Glutamatergic neuron (in vitro differentiated cells): ENCODE data around the gene SLC39A7. TPM values are rescaled to one million over a fixed set of nuclear protein-coding genes. Genes with fewer than 3 reads are reported as not detected.
A peak's percentile ranks its signal among the peaks of the same experiment; 100 is the strongest.

ENCODE experiments used
- DNase-seq: peaks from one replicate; pipeline ENCODE4 v3.0.0; 2022
- H3K27ac Mint-ChIP-seq: one replicate; pipeline ENCODE4 v1.8.0; 2020; ENCODE audit warnings: mild to moderate bottlenecking, mixed read lengths, inconsistent platforms; ENCODE audit not compliant: unreplicated experiment
- H3K27me3 Mint-ChIP-seq: one replicate; pipeline ENCODE4 v1.8.0; 2020; ENCODE audit warnings: mild to moderate bottlenecking, moderate library complexity, mixed read lengths, inconsistent platforms; ENCODE audit not compliant: unreplicated experiment
- H3K36me3 Mint-ChIP-seq: one replicate; pipeline ENCODE4 v1.8.0; 2020; ENCODE audit warnings: mild to moderate bottlenecking, mixed read lengths, inconsistent platforms; ENCODE audit not compliant: unreplicated experiment
- H3K4me1 Mint-ChIP-seq: one replicate; pipeline ENCODE4 v1.8.0; 2020; ENCODE audit warnings: mild to moderate bottlenecking, low read depth, mixed read lengths, inconsistent platforms; ENCODE audit not compliant: unreplicated experiment
- H3K4me3 Mint-ChIP-seq: one replicate; pipeline ENCODE4 v1.8.0; 2020; ENCODE audit warnings: mild to moderate bottlenecking, mixed read lengths, inconsistent platforms; ENCODE audit not compliant: unreplicated experiment
- H3K9me3 Mint-ChIP-seq: one replicate; pipeline ENCODE4 v1.8.0; 2020; ENCODE audit warnings: mild to moderate bottlenecking, moderate library complexity, mixed read lengths, inconsistent platforms; ENCODE audit not compliant: unreplicated experiment
- total RNA-seq: library from RNA; stranded (reverse); fragmentation: NEBNext Ultra II Directional; extraction: Animal tissue kit (Norgen Biotek cat#: 25700); gene quantifications from one replicate; pipeline ENCODE4 v1.2.1, GENCODE V29; 2021; ENCODE audit not compliant: unreplicated experiment
- TF ChIP-seq, protein P1 (sequence below): fragments of 200-600 bp; sonication (generic); IDR thresholded peaks from one replicate; pipeline ENCODE4 v1.5.0; 2021; ENCODE audit not compliant: partially characterized antibody, unreplicated experiment

SLC39A7 gene
- total RNA-seq, 1 donor from 2014 or later = 92.8 TPM

DNA sequence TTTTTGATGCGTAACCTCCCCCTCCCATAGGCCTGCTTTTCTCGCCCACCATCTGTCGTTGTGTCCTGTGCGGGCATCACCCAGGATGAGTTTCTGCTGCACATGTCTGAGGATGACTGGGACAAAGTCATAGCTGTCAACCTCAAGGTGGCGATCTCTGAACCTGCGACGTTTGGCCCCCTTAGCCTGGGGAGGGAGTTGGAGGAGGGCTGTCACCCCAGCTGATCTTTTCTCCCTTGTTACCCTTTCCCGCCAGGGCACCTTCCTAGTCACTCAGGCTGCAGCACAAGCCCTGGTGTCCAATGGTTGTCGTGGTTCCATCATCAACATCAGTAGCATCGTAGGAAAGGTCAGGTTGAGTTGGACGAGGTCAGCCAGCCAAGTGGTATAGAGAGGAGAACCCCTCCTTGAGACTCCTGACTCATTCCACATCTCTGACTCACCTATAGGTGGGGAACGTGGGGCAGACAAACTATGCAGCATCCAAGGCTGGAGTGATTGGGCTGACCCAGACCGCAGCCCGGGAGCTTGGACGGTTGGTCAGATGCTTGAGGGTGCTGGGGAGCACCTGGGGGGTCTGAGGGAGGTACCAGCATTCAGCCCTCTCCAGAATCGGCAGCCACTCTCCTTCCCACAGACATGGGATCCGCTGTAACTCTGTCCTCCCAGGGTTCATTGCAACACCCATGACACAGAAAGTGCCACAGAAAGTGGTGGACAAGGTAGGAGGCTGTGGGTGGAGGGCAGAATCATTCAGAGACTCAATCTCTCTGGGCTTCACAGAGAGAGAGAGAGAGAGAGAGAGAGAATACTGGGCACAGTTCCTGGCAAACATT, 4.7 kb downstream of the SLC39A7 start:
- Mint-ChIP-seq H3K4me1 (peaks cover 24% of the 10 kb centered on the region), H3K36me3 (no peaks in the 10 kb centered on the region), H3K27me3 (peaks cover 24% of the 10 kb centered on the region), H3K9me3 (peaks cover 11% of the 10 kb centered on the region), H3K27ac (peak overlapping the region; percentile 90), H3K4me3 (peak overlapping the region; percentile 99)
- no peak for DNase-seq
- TF ChIP-seq, protein P1, sequence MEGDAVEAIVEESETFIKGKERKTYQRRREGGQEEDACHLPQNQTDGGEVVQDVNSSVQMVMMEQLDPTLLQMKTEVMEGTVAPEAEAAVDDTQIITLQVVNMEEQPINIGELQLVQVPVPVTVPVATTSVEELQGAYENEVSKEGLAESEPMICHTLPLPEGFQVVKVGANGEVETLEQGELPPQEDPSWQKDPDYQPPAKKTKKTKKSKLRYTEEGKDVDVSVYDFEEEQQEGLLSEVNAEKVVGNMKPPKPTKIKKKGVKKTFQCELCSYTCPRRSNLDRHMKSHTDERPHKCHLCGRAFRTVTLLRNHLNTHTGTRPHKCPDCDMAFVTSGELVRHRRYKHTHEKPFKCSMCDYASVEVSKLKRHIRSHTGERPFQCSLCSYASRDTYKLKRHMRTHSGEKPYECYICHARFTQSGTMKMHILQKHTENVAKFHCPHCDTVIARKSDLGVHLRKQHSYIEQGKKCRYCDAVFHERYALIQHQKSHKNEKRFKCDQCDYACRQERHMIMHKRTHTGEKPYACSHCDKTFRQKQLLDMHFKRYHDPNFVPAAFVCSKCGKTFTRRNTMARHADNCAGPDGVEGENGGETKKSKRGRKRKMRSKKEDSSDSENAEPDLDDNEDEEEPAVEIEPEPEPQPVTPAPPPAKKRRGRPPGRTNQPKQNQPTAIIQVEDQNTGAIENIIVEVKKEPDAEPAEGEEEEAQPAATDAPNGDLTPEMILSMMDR = no peak

DNA sequence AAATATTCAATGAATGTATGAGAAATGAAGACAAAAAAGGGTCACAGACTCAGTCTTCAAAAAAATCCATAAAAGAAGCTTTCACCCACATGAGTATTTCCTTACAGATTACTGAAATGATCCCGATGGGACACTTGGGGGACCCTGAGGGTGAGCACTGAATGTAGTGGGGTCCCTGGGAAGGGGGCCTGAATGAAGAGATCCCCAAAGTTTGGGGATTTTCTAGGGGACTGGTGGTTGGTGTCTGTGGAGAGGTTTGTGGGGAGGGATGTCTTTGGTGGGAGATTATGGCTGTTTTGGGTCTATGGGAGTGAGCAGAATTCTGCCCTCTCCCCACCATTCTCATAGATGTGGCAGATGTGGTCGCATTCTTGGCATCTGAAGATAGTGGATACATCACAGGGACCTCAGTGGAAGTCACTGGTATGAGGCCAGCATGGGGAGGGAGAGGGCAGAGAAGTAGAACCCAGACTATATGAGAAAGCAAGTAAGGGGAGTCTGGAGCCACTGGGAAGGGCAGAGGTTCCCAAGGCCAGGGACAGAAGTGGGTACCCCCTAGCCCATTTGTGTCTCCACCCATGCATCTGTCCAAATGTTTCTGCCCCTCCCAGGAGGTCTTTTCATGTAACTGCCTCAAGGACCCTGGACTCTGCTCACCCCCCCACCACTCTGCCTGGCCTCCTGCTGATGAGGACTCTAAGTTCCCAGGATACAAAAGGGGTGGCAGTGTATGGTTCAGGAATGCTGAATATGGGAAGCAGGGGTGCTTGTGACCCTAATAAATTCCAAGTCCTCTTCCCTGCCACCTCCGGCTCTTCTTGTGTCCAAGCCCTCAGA, 5.6 kb downstream of the SLC39A7 start:
- H3K27ac Mint-ChIP-seq = no peak overlapping the region
- H3K27me3 Mint-ChIP-seq = peaks cover 22% of the 10 kb centered on the region

DNA sequence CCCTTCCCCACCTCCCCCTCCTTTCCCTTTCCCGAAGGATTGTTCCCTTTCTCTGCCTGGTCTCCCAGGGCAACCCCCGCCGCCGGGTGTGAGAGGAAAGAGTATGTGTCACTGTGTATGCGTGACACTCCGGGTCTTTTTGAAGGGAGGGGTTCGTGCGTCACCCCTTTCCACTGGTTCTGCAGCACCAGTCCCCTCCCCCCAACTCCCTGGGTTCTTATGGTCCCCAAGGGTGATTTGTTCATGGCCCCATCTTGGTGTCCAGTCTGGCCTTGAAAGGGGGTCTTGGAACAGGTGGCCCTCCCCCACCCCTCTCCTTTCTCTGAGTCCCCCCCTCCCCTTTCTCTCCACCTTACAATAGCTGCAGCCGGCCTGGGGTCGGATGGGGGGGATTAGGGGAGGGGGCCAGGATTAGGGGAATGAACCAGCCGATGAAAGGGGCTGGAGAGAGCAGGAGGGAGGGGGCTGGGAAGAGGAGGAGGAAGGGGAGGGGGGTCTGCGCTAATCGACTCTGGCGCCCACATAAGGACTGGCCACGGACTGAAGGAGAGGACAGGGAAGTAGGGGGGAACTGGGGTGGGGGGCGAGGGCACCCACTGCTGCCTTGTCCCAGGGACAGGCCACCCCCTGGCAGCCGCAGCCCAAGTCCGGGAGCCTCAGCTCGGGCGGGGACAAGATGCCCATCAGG, 6.3 kb downstream of the SLC39A7 start:
- peak overlapping the region; percentile 74 for H3K4me3 Mint-ChIP-seq
- TF ChIP-seq, protein P1 = no peak
- peaks cover 19% of the 10 kb centered on the region for H3K4me1 Mint-ChIP-seq
- peaks cover 20% of the 10 kb centered on the region for H3K27me3 Mint-ChIP-seq
- no peak for DNase-seq
- H3K27ac Mint-ChIP-seq = no peak overlapping the region
- peaks cover 8% of the 10 kb centered on the region for H3K9me3 Mint-ChIP-seq
- no peaks in the 10 kb centered on the region for H3K36me3 Mint-ChIP-seq

More for the DNA sequence above, 5.6 kb downstream of the SLC39A7 start:
- TF ChIP-seq, protein P1 = no peak
- peaks cover 24% of the 10 kb centered on the region for H3K4me1 Mint-ChIP-seq
- H3K4me3 Mint-ChIP-seq = peak overlapping the region; percentile 74
- no peak for DNase-seq
- H3K9me3 Mint-ChIP-seq = peaks cover 11% of the 10 kb centered on the region
- no peaks in the 10 kb centered on the region for H3K36me3 Mint-ChIP-seq

DNA sequence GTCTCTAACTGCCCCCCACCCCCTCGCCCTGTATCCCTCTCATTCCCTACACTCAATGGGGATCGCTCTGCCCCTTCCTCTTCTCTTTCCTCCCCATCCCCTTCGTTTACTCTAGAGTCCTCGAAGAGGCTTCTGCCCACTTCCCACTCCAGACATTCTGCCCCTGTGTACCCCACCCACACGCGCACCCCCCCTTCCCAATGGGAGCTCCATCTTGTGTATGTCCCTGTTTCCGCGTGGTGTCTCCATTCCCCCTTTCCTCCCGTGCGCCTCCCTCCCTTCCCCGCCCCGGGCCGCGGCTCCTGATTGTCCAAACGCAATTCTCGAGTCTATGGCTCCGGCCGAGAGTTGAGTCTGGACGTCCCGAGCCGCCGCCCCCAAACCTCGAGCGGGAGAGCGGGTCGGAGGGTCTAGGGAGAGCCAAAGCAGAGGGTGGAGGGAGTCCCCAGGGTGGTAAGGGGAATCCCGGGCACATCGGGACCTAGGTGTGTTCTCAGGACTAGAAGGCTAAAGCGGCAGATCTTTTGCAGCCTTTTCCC, 7.0 kb downstream of the SLC39A7 start:
- DNase-seq = peak; percentile 56
- Mint-ChIP-seq H3K27ac (peak overlapping the region; percentile 33), H3K27me3 (peaks cover 20% of the 10 kb centered on the region), H3K4me3 (peak overlapping the region; percentile 90), H3K9me3 (peaks cover 6% of the 10 kb centered on the region), H3K4me1 (peaks cover 17% of the 10 kb centered on the region), H3K36me3 (no peaks in the 10 kb centered on the region)
- TF ChIP-seq, protein P1 = no peak
